ENCODE results near the gene BHLHE40. TPM values are rescaled to one million over a fixed set of nuclear protein-coding genes. Genes with fewer than 3 reads are reported as not detected.

Gene BHLHE40
- 100 to 1,000 TPM; 228 to 369 TPM for total RNA-seq

GRCh38 chr3:4979428-4980228, at the start of gene BHLHE40:
Gene BHLHE40, plus strand, starts transcription at chr3:4979437. Its CDS starts 282 bp downstream, at chr3:4979719.
- Mint-ChIP-seq H3K9me3 (no peaks in the 10 kb centered on the region), H3K27ac (peak within 1 kb of the TSS; percentile 99), H3K36me3 (peaks cover 49 to 52% of the 10 kb centered on the region in 2 donors)
- DNase-seq (ENCODE audit: low spot score in 2 of 2) (no peak), ATAC-seq (no peak)

- no peak for DNase-seq (ENCODE audit: low spot score in 2 of 2)
- H3K27ac Mint-ChIP-seq: no peak overlapping the region
- ATAC-seq: no peak
- peaks cover 0 to 11% of the 10 kb centered on the region in 2 donors for H3K9me3 Mint-ChIP-seq
- no peaks in the 10 kb centered on the region for H3K36me3 Mint-ChIP-seq
Measured at GRCh38 chr3:4930501-4930900, 48.7 kb upstream of the BHLHE40 start.

- Mint-ChIP-seq H3K9me3 (peaks cover 0 to 6% of the 10 kb centered on the region in 2 donors), H3K27ac (no peak overlapping the region), H3K36me3 (peaks cover 0 to 10% of the 10 kb centered on the region in 2 donors)
- no peak for ATAC-seq
- DNase-seq (ENCODE audit: low spot score in 2 of 2): no peak
Measured at GRCh38 chr3:4934050-4934449, 45.2 kb upstream of the BHLHE40 start.

GRCh38 chr3:4935347-4935746, 43.9 kb upstream of the BHLHE40 start:
- Mint-ChIP-seq H3K9me3 (peaks cover 0 to 10% of the 10 kb centered on the region in 2 donors), H3K27ac (peak overlapping the region; percentile 35 to 66), H3K36me3 (peaks cover 0 to 10% of the 10 kb centered on the region in 2 donors)
- ATAC-seq: peak; percentile 89 to 94
- peak in 1 of 2 donors; percentile 36 for DNase-seq (ENCODE audit: low spot score in 2 of 2)

GRCh38 chr3:4936982-4937614, 42.1 kb upstream of the BHLHE40 start:
- ATAC-seq: peak in 1 of 2 donors; percentile 37
- peaks cover 0 to 10% of the 10 kb centered on the region in 2 donors for H3K36me3 Mint-ChIP-seq
- no peak overlapping the region for H3K27ac Mint-ChIP-seq
- no peak for DNase-seq (ENCODE audit: low spot score in 2 of 2)
- peaks cover 0 to 10% of the 10 kb centered on the region in 2 donors for H3K9me3 Mint-ChIP-seq

GRCh38 chr3:4938281-4938982, 40.8 kb upstream of the BHLHE40 start:
- Mint-ChIP-seq H3K9me3 (peaks cover 0 to 10% of the 10 kb centered on the region in 2 donors), H3K36me3 (peaks cover 0 to 10% of the 10 kb centered on the region in 2 donors), H3K27ac (no peak overlapping the region)
- no peak for DNase-seq (ENCODE audit: low spot score in 2 of 2)
- ATAC-seq: no peak

GRCh38 chr3:4939276-4939675, 40.0 kb upstream of the BHLHE40 start:
- H3K9me3 Mint-ChIP-seq: peaks cover 0 to 6% of the 10 kb centered on the region in 2 donors
- ATAC-seq (no peak), DNase-seq (ENCODE audit: low spot score in 2 of 2) (no peak)
- H3K27ac Mint-ChIP-seq: no peak overlapping the region
- peaks cover 0 to 10% of the 10 kb centered on the region in 2 donors for H3K36me3 Mint-ChIP-seq

- peaks cover 0 to 4% of the 10 kb centered on the region in 2 donors for H3K9me3 Mint-ChIP-seq
- H3K27ac Mint-ChIP-seq: no peak overlapping the region
Measured at GRCh38 chr3:4940985-4941384, 38.3 kb upstream of the BHLHE40 start.

GRCh38 chr3:4943549-4943948, 35.7 kb upstream of the BHLHE40 start:
- peaks cover 0 to 1% of the 10 kb centered on the region in 2 donors for H3K36me3 Mint-ChIP-seq
- H3K27ac Mint-ChIP-seq: no peak overlapping the region
- DNase-seq (ENCODE audit: low spot score in 2 of 2) (no peak), ATAC-seq (no peak)
- peaks cover 0 to 4% of the 10 kb centered on the region in 2 donors for H3K9me3 Mint-ChIP-seq

More at GRCh38 chr3:4940985-4941384, 38.3 kb upstream of the BHLHE40 start:
- ATAC-seq: no peak
- DNase-seq (ENCODE audit: low spot score in 2 of 2): no peak
- peaks cover 0 to 10% of the 10 kb centered on the region in 2 donors for H3K36me3 Mint-ChIP-seq

GRCh38 chr3:4945324-4945723, 33.9 kb upstream of the BHLHE40 start:
- no peak overlapping the region for H3K27ac Mint-ChIP-seq
- no peaks in the 10 kb centered on the region for H3K9me3 Mint-ChIP-seq
- no peaks in the 10 kb centered on the region for H3K36me3 Mint-ChIP-seq
- DNase-seq (ENCODE audit: low spot score in 2 of 2) (no peak), ATAC-seq (no peak)

- H3K9me3 Mint-ChIP-seq: no peaks in the 10 kb centered on the region
- no peaks in the 10 kb centered on the region for H3K36me3 Mint-ChIP-seq
- ATAC-seq: no peak
- DNase-seq (ENCODE audit: low spot score in 2 of 2): no peak
- no peak overlapping the region for H3K27ac Mint-ChIP-seq
Measured at GRCh38 chr3:4947028-4947427, 32.2 kb upstream of the BHLHE40 start.

- no peak for DNase-seq (ENCODE audit: low spot score in 2 of 2)
- no peaks in the 10 kb centered on the region for H3K36me3 Mint-ChIP-seq
- no peak for ATAC-seq
- H3K9me3 Mint-ChIP-seq: no peaks in the 10 kb centered on the region
- no peak overlapping the region for H3K27ac Mint-ChIP-seq
Measured at GRCh38 chr3:4948395-4948794, 30.8 kb upstream of the BHLHE40 start.

- DNase-seq (ENCODE audit: low spot score in 2 of 2): no peak
- H3K27ac Mint-ChIP-seq: no peak overlapping the region
- no peaks in the 10 kb centered on the region for H3K36me3 Mint-ChIP-seq
- H3K9me3 Mint-ChIP-seq: no peaks in the 10 kb centered on the region
- ATAC-seq: no peak
Measured at GRCh38 chr3:4949004-4949403, 30.2 kb upstream of the BHLHE40 start.

- H3K27ac Mint-ChIP-seq: no peak overlapping the region
- DNase-seq (ENCODE audit: low spot score in 2 of 2) (no peak), ATAC-seq (no peak)
- no peaks in the 10 kb centered on the region for H3K36me3 Mint-ChIP-seq
- no peaks in the 10 kb centered on the region for H3K9me3 Mint-ChIP-seq
Measured at GRCh38 chr3:4949659-4950058, 29.6 kb upstream of the BHLHE40 start.

GRCh38 chr3:4950351-4950784, 28.9 kb upstream of the BHLHE40 start:
- H3K9me3 Mint-ChIP-seq: no peaks in the 10 kb centered on the region
- DNase-seq (ENCODE audit: low spot score in 2 of 2) (no peak), ATAC-seq (no peak)
- no peak overlapping the region for H3K27ac Mint-ChIP-seq
- no peaks in the 10 kb centered on the region for H3K36me3 Mint-ChIP-seq

GRCh38 chr3:4950948-4951347, 28.3 kb upstream of the BHLHE40 start:
- H3K9me3 Mint-ChIP-seq: no peaks in the 10 kb centered on the region
- ATAC-seq: no peak
- no peak for DNase-seq (ENCODE audit: low spot score in 2 of 2)
- H3K36me3 Mint-ChIP-seq: no peaks in the 10 kb centered on the region
- no peak overlapping the region for H3K27ac Mint-ChIP-seq

GRCh38 chr3:4953119-4953518, 26.1 kb upstream of the BHLHE40 start:
- DNase-seq (ENCODE audit: low spot score in 2 of 2) (no peak), ATAC-seq (no peak)
- H3K27ac Mint-ChIP-seq: no peak overlapping the region
- H3K9me3 Mint-ChIP-seq: peaks cover 0 to 4% of the 10 kb centered on the region in 2 donors
- H3K36me3 Mint-ChIP-seq: peaks cover 5 to 6% of the 10 kb centered on the region in 2 donors

All from activated naive CD4-positive, alpha-beta T cell treated with anti-CD3 and anti-CD28 coated beads, Interleukin-2, amount 50 U/mL, for 72 hours (primary cell).